GM19468 (cell line): ENCODE data around the gene ACSL6.

Experiments
- ATAC-seq: cut with Tn5 transposase; IDR thresholded peaks from one replicate; pipeline ENCODE4 v1.9.1; 2021; ENCODE audit warnings: mild to moderate bottlenecking, moderate library complexity, moderate number of reproducible peaks; ENCODE audit not compliant: unreplicated experiment; ENCODE audit errors: extremely low read depth

The ACSL6 gene

DNA sequence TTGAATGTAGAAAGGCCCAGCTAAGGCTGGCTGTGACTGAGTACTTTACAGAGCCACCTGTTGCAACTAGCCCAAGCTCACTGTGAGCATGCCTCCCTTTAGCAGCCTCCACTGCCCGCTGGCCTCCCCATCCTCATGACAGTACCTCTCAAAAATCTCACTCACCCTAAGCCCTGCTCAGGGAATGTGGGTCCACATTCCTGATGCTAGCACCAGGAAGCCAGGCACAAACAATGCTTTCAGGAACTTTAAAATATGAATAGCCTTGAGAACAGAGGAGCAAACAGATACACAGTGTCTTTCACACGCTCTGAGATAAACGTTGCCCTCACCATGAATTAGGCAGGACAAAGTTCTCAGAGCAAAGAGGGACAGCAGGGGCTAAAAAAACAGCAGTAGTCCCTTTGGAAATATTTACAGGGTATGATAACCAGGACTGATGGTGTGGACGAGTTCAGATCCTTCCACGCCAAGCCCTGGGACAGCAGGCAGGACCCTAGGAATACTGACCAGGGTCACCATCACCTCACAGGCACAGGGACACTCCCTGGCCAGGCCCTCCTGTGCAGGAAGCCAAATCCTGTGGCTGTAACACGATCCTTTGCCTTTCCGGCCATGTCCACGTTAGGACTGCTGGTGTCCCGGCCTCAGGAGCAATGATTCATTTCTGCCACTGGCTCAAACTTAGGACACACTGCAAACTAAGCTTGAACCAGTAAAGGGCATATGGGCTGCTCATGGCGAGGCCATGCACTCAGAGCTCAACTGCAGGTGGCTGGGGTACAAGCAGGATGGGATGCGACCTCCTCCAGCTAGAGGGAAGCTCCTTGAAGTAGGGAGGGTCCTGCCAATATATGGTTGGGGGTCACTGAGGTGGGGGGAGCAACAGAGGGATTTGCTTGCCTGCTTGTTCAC lies 9.6 kb downstream of the ACSL6 start:
- ATAC-seq: no peak

GRCh38 chr5:132000677-132001453 lies 10.6 kb downstream of the ACSL6 start:
- no peak for ATAC-seq

DNA sequence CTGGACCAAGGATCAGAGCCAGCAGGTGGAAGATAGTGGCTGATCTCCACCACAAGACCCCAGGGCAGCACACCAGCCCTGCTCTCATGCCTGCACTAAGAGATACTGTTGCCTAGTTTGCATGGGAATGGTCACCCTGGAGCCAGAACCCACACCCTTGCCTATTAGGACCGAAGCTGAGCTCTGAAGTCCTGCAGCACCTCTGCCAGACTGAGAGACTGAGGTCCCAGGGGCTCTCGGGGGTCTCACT lies 11.3 kb downstream of the ACSL6 start:
- ATAC-seq: no peak

DNA sequence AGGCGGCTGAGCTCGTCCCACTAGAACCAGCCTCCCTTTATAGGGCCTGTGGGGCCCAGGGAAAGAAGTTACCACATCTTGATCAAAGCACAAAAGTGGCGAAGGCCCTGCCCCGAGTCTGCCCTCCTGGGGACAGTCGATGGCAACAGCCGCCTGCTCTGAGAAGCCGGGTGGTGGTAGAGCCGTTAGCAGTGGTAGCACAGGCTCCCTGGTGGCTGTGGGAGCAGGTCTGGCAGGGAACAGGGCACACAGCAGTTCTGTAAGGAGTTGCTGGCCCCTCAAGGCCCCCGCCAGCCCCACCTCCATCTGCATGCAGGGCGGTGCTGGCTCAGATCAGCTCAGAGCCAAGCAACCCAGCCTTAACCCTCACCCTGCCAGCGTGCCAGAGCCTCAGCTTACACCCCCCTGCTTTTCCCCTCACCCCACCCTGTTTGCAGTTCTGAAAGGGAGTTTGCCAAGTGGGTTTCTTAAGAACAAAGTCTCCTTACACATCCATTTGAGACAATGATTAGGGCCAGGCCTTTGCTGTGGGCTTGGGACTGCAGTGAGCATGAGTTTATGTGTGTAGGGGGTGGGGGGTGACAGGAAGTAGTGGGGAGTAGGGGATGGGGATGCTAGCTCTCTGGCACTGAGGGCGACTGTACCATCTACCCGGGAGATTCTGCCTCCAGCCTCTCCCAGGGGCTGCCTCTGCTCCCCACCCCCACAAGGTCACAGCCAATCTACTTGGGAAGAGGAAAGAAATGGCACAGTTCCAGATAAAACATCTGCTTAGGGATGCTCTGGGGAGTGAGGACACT lies 11.8 kb downstream of the ACSL6 start:
- no peak for ATAC-seq

GRCh38 chr5:131999041-131999440 lies 12.4 kb downstream of the ACSL6 start:
- no peak for ATAC-seq

DNA sequence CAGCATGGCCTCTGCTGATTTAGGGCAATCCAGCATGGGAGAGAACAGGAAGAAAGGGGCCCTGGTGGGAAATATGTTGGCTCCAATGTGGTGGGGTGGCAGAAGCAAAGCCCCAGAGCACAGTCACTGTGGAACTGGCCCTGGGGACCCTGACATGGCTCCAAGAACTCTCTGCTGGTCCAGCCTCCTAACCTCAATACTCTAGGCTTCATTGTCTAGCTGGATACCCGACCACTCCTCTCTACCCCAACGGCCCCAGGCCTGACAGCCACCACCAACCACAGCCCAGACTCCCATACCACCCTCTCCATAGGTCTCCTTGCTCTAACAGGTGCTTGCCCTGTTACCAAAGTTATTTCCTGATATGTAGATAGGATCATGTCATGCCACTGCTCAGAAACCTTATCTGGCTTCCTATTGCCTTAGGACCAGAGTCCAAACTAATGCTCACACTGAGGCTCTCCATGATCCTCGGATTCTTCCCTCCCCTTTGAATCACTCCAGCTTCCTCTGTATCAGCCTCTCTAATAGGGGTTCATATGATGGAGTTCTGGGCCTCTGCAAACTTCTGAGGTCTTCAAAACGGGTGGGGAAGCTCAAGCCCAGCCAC lies 12.9 kb downstream of the ACSL6 start:
- no peak for ATAC-seq

- ATAC-seq: no peak
Observed at GRCh38 chr5:131997727-131998117, 13.7 kb downstream of the ACSL6 start.

- no peak for ATAC-seq
Observed at GRCh38 chr5:131997026-131997726, 14.3 kb downstream of the ACSL6 start.

DNA sequence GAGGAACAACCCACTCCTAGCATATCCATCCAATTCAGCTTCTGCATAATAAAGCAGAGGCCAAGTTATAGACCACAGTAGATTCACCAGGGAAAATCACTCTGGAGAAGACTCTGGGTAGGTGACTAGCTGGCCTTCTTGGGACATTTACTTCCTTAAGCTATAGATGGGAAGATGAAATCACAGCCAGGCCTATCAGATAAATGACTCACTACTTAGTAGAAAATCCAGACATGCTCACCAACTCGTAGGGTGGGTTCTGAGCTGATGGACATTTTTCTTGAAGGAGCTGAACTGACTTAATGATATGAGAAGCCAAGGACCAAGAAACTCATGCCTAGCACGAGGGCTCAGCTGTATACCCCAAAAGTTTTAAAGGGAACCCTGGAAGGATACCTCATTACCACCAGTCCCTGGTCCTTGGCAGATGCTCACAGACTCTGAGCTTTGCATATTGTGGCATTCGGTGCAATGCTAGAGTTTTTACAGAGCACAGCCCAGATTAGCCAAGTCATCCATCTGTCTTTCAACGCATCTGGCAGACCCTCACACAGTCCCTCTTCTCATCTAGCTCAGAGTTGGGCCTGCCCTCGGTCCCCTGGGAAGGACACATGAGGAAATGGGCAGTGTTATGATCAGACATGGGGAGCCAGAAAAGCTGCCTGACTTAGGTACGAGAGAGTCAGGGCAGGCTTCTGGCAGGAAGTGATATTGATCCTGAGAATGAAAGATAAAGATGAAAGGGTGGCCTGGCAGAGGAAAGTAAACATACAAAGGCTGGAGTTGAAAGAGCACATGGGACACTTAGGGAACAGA lies 15.0 kb downstream of the ACSL6 start:
- no peak for ATAC-seq

GRCh38 chr5:131994533-131995226 lies 16.8 kb downstream of the ACSL6 start:
- no peak for ATAC-seq

DNA sequence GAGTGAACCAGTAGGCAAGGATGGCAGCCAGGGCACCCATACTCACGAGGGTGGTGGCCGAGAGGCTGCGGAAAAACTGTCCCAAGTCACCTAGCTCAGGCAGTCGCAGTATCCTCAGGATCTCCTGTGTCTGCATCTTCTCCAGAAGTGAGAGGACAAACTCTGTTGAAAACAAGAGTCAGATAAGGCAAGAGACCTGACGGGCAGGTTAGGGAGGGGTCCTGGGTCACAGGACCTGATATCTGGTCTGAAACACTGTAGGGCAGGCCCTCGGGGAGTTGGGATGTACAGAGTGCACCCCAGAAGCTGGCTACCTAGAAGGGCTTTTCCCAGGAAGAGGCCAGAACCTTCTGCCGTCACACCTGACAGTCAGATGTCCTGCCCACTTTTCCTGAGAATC lies 17.4 kb downstream of the ACSL6 start:
- no peak for ATAC-seq

- no peak for ATAC-seq
Observed at GRCh38 chr5:131993676-131994075, 17.8 kb downstream of the ACSL6 start.

DNA sequence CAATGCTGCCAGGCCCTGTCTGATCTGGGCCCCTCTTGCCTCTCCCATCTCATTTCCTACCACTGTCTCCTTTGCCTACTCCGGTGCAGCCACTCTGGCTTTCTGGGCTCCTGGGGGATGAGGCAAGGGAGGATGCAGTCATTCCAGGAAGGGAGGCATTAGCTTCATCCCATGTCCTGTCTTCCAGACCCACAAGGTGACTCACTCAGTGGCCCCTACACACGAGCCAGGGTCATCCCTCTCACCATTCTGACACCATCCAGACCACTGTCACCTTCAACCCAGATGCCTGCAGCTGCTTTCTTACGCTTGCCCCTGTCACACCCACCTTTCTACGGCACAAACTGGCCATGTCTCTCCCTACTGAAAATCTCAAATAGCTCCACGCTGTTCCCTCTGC lies 19.1 kb downstream of the ACSL6 start:
- ATAC-seq: no peak

DNA sequence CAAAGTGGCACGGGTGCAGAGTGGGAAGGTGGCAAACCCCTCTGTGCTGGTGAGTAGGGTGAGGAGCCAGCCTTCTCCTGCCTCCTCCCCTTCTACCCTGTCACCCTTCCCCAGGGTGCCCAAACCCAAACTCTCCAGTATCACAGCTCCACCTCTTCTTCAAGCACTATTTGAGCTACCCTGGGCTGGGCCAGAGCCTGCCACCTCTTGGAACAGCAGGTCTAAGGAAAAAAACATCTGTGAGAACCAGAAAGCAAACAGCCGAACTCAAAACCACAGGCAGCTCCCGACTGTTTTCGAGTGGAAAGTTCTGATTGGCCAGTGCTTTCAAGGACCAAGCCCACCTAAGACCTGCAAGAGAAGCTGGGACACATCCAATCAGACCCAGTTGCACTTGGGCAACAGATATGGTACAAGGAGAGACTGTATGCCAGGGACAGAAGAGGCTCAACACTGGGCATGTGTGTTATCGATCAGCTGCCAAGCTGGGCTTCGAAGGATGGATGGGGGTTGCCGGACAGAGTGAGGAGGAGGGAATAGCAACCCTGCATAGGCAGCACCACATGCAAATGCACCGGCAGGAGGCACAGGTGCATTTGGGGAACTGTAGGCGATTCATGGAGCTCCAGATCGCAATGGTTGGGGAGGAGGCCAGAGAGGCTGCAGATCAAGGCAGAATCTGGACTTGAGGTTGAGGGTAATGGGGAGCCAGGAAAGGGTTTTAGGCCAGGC lies 19.7 kb downstream of the ACSL6 start:
- ATAC-seq: no peak

- ATAC-seq: no peak
Observed at GRCh38 chr5:131990716-131991115, 20.7 kb downstream of the ACSL6 start.

- ATAC-seq: no peak
Observed at GRCh38 chr5:131988601-131989000, 22.9 kb downstream of the ACSL6 start.

DNA sequence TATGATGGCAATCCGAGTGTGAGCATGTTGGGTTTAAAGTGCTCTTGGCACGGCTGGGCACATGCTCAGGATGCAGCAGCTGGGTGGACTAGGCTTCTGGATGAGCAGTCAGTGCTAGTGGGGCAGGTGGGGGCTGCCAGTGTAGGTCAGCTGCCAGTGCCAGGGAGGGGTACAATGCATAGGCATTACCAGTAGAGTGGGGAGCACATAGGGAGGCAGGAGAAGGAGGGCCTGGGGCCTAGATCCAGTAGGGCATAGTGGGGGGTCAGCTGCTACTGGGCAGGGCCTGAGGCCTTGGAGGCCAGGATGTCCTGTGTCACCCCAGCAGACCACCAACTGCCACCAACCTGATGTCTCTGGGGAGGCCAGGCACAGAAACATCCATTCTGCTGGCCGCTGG lies 24.2 kb downstream of the ACSL6 start:
- ATAC-seq: no peak
